ENCODE data around the gene ARHGAP22. TPM values are rescaled to one million over a fixed set of nuclear protein-coding genes. Genes with fewer than 3 reads are reported as not detected.

ARHGAP22 gene
- polyA plus RNA-seq, 1 experiment = 7.2 TPM

- H3K27me3 ChIP-seq (ENCODE audit: control insufficient read depth, insufficient read depth, low read length) = no peaks in the 10 kb centered on the region
- no peak for TF ChIP-seq CTCF (IDR thresholded peaks at IDR 0.05; ENCODE audit: insufficient read depth, low read depth, low read length)
- DNase-seq (ENCODE audit: low read depth) = no peak
- no peak overlapping the region for H3K4me3 ChIP-seq (ENCODE audit: low read depth, low read length)
- CTCF ChIA-PET = no interaction called here
- POLR2A ChIA-PET = no interaction called here
- H3K36me3 ChIP-seq (ENCODE audit: control insufficient read depth, insufficient read depth, low read length) = peaks cover 1% of the 10 kb centered on the region; the same call in 1 of the 2 replicates
These were observed 117.6 kb downstream of the ARHGAP22 start for GRCh38 chr10:48487244-48487643.

GRCh38 chr10:48485711-48486110, 119.2 kb downstream of the ARHGAP22 start:
- TF ChIP-seq CTCF (IDR thresholded peaks at IDR 0.05; ENCODE audit: insufficient read depth, low read depth, low read length) = no peak
- ChIA-PET CTCF (interaction anchor here (1.8 kb wide), 1 partner anchor 21 kb away, joined by 6 read pairs; no protein-coding TSS in a partner anchor), POLR2A (no interaction called here)
- no peaks in the 10 kb centered on the region for H3K27me3 ChIP-seq (ENCODE audit: control insufficient read depth, insufficient read depth, low read length)
- no peak for DNase-seq (ENCODE audit: low read depth)
- H3K4me3 ChIP-seq (ENCODE audit: low read depth, low read length) = no peak overlapping the region
- peaks cover 3% of the 10 kb centered on the region; the same call in 1 of the 2 replicates for H3K36me3 ChIP-seq (ENCODE audit: control insufficient read depth, insufficient read depth, low read length)

- DNase-seq (ENCODE audit: low read depth) = no peak
- Histone ChIP-seq H3K36me3 (ENCODE audit: control insufficient read depth, insufficient read depth, low read length) (peaks cover 3% of the 10 kb centered on the region; the same call in 1 of the 2 replicates), H3K4me3 (ENCODE audit: low read depth, low read length) (no peak overlapping the region), H3K27me3 (ENCODE audit: control insufficient read depth, insufficient read depth, low read length) (no peaks in the 10 kb centered on the region)
- no peak for TF ChIP-seq CTCF (IDR thresholded peaks at IDR 0.05; ENCODE audit: insufficient read depth, low read depth, low read length)
- ChIA-PET CTCF (interaction anchor here (1.3 kb wide), 1 partner anchor 171 kb away, joined by 3 read pairs; no protein-coding TSS in a partner anchor), POLR2A (interaction anchor here (0.6 kb wide), 1 partner anchor 171 kb away, joined by 3 read pairs; no protein-coding TSS in a partner anchor)
These were observed 120.0 kb downstream of the ARHGAP22 start for GRCh38 chr10:48484911-48485310.

- H3K36me3 ChIP-seq (ENCODE audit: control insufficient read depth, insufficient read depth, low read length) = peaks cover 3% of the 10 kb centered on the region
- no peaks in the 10 kb centered on the region for H3K27me3 ChIP-seq (ENCODE audit: control insufficient read depth, insufficient read depth, low read length)
- ChIA-PET POLR2A (no interaction called here), CTCF (interaction anchor here (2.3 kb wide), 1 partner anchor 11 kb away, joined by 5 read pairs; no protein-coding TSS in a partner anchor)
- DNase-seq (ENCODE audit: low read depth) = no peak
- no peak overlapping the region for H3K4me3 ChIP-seq (ENCODE audit: low read depth, low read length)
- TF ChIP-seq CTCF (IDR thresholded peaks at IDR 0.05; ENCODE audit: insufficient read depth, low read depth, low read length) = no peak
These were observed 122.7 kb downstream of the ARHGAP22 start for GRCh38 chr10:48482207-48482606.

- CTCF ChIA-PET = interaction anchor here (0.6 to 0.9 kb wide), 2 partner anchors 20 to 174 kb away, joined by 3 read pairs; no protein-coding TSS in a partner anchor
- H3K4me3 ChIP-seq (ENCODE audit: low read depth, low read length) = no peak overlapping the region
- no peaks in the 10 kb centered on the region for H3K27me3 ChIP-seq (ENCODE audit: control insufficient read depth, insufficient read depth, low read length)
- TF ChIP-seq CTCF (IDR thresholded peaks at IDR 0.05; ENCODE audit: insufficient read depth, low read depth, low read length) = no peak
- no peak for DNase-seq (ENCODE audit: low read depth)
- POLR2A ChIA-PET = no interaction called here
- peaks cover 3% of the 10 kb centered on the region for H3K36me3 ChIP-seq (ENCODE audit: control insufficient read depth, insufficient read depth, low read length)
These were observed 123.5 kb downstream of the ARHGAP22 start for GRCh38 chr10:48481385-48481784.

Data from BJ (cell line).